Measurements from ENCODE around the gene BRD7. TPM values are rescaled to one million over a fixed set of nuclear protein-coding genes. Genes with fewer than 3 reads are reported as not detected.

BRD7 gene
- total RNA-seq, 1 donor from 2014 or later = 61.3 TPM

- TF ChIP-seq CTCF (IDR thresholded peaks at IDR 0.05; ENCODE audit: insufficient read depth, low read length, poor library complexity, severe bottlenecking) = no peak
- Histone ChIP-seq H3K36me3 (ENCODE audit: control insufficient read depth, insufficient read depth, low read length) (no peaks in the 10 kb centered on the region), H3K4me3 (ENCODE audit: low read depth, low read length) (no peak overlapping the region)
Observed at GRCh38 chr16:50373345-50373701, 4.5 kb upstream of the BRD7 start.

GRCh38 chr16:50372611-50373344 is 4.0 kb upstream of the BRD7 start:
- no peak overlapping the region for H3K4me3 ChIP-seq (ENCODE audit: low read depth, low read length)
- no peak for DNase-seq (ENCODE audit: low read depth)
- no peaks in the 10 kb centered on the region for H3K36me3 ChIP-seq (ENCODE audit: control insufficient read depth, insufficient read depth, low read length)
- no peak for TF ChIP-seq CTCF (IDR thresholded peaks at IDR 0.05; ENCODE audit: insufficient read depth, low read length, poor library complexity, severe bottlenecking)
- H3K27me3 ChIP-seq (ENCODE audit: control insufficient read depth, insufficient read depth, low read length) = no peaks in the 10 kb centered on the region

More at GRCh38 chr16:50373345-50373701, 4.5 kb upstream of the BRD7 start:
- H3K27me3 ChIP-seq (ENCODE audit: control insufficient read depth, insufficient read depth, low read length) = no peaks in the 10 kb centered on the region
- no peak for DNase-seq (ENCODE audit: low read depth)

- TF ChIP-seq CTCF (IDR thresholded peaks at IDR 0.05; ENCODE audit: insufficient read depth, low read length, poor library complexity, severe bottlenecking) = peak; percentile 46
- no peaks in the 10 kb centered on the region for H3K36me3 ChIP-seq (ENCODE audit: control insufficient read depth, insufficient read depth, low read length)
- H3K4me3 ChIP-seq (ENCODE audit: low read depth, low read length) = no peak overlapping the region
- H3K27me3 ChIP-seq (ENCODE audit: control insufficient read depth, insufficient read depth, low read length) = no peaks in the 10 kb centered on the region
- no peak for DNase-seq (ENCODE audit: low read depth)
Observed at GRCh38 chr16:50371936-50372595, 3.3 kb upstream of the BRD7 start.

GRCh38 chr16:50371036-50371716 is 2.4 kb upstream of the BRD7 start:
- TF ChIP-seq CTCF (IDR thresholded peaks at IDR 0.05; ENCODE audit: insufficient read depth, low read length, poor library complexity, severe bottlenecking) = no peak
- no peaks in the 10 kb centered on the region for H3K36me3 ChIP-seq (ENCODE audit: control insufficient read depth, insufficient read depth, low read length)
- no peak for DNase-seq (ENCODE audit: low read depth)
- no peak overlapping the region for H3K4me3 ChIP-seq (ENCODE audit: low read depth, low read length)
- H3K27me3 ChIP-seq (ENCODE audit: control insufficient read depth, insufficient read depth, low read length) = no peaks in the 10 kb centered on the region

- DNase-seq (ENCODE audit: low read depth) = no peak
- peak overlapping the region; percentile 26 for H3K4me3 ChIP-seq (ENCODE audit: low read depth, low read length)
- no peaks in the 10 kb centered on the region for H3K36me3 ChIP-seq (ENCODE audit: control insufficient read depth, insufficient read depth, low read length)
- no peak for TF ChIP-seq CTCF (IDR thresholded peaks at IDR 0.05; ENCODE audit: insufficient read depth, low read length, poor library complexity, severe bottlenecking)
- no peaks in the 10 kb centered on the region for H3K27me3 ChIP-seq (ENCODE audit: control insufficient read depth, insufficient read depth, low read length)
Observed at GRCh38 chr16:50369133-50369804, 481 bp upstream of the BRD7 start.

Data from kidney epithelial cell (primary cell).